K562 (cell line): ENCODE measurements around the gene MC1R. TPM values are rescaled to one million over a fixed set of nuclear protein-coding genes. Genes with fewer than 3 reads are reported as not detected.

Experiments used
- BRF1 ChIP-seq: IDR thresholded peaks from 3 replicates; pipeline ENCODE4 v1.6.1; 2011; ENCODE audit warnings: borderline replicate concordance, mild to moderate bottlenecking; ENCODE audit not compliant: insufficient read length; ENCODE audit errors: extremely low read depth
- ELK3 ChIP-seq: fragments of 450-650 bp; formaldehyde crosslinking; IDR thresholded peaks from 2 replicates; pipeline ENCODE4 v1.4.0; 2020; ENCODE audit warnings: mild to moderate bottlenecking
- HEY1 ChIP-seq: fragments of 250-450 bp; sonication (Bioruptor Pico); IDR thresholded peaks from 2 replicates; pipeline ENCODE4 v1.5.0; 2020; ENCODE audit warnings: mild to moderate bottlenecking, moderate library complexity, borderline replicate concordance
- HMGN3 ChIP-seq: IDR thresholded peaks from 2 replicates; pipeline ENCODE4 v1.6.1; 2011; ENCODE audit warnings: borderline replicate concordance, low read depth, mild to moderate bottlenecking, mixed read lengths, low read length; ENCODE audit not compliant: insufficient read length; ENCODE audit errors: extremely low read depth
- ILK ChIP-seq: fragments of 450-650 bp; IDR thresholded peaks from 2 replicates; pipeline ENCODE4 v1.6.1; 2016; ENCODE audit warnings: missing genetic modification characterization, low read depth, mild to moderate bottlenecking, missing compliant biosample characterization, moderate library complexity, borderline replicate concordance
- JUN ChIP-seq, 2 experiments: sonication (generic) in 1 of 2; formaldehyde crosslinking in 1 of 2; IDR thresholded peaks; 2 replicates each; pipeline versions ENCODE4 v1.6.1 to v1.8.0; 2012 to 2022; ENCODE audit warnings: borderline replicate concordance in 2 of 2, mild to moderate bottlenecking in 2 of 2, improper control_type of control experiment in 1 of 2, low read depth in 1 of 2, low read length in 1 of 2, missing genetic modification reagents in 1 of 2
- KDM5B ChIP-seq: fragments of 200-600 bp; sonication (generic); IDR thresholded peaks from 2 replicates; pipeline ENCODE4 v1.6.1; 2012; ENCODE audit warnings: low read depth, mild to moderate bottlenecking, moderate library complexity, low read length, control low read depth, inconsistent platforms; ENCODE audit not compliant: insufficient replicate concordance
- NR0B1 ChIP-seq: fragments of 450-650 bp; IDR thresholded peaks from one replicate; pipeline ENCODE4 v1.6.1; 2018; ENCODE audit warnings: mild to moderate bottlenecking, moderate library complexity; ENCODE audit not compliant: partially characterized antibody
- PRPF4 ChIP-seq: fragments of 200-400 bp; formaldehyde crosslinking; IDR thresholded peaks from one replicate; pipeline ENCODE4 v1.6.1; 2017; ENCODE audit warnings: low read length, low read depth, mild to moderate bottlenecking; ENCODE audit not compliant: insufficient read depth, poor library complexity, severe bottlenecking
- SRF ChIP-seq, 2 experiments: fragments of 250-450, 450-650 bp in 1 of 2; sonication (Bioruptor Pico) in 1 of 2; sonication (generic) in 1 of 2; formaldehyde crosslinking; IDR thresholded peaks; 2 replicates each; pipeline versions ENCODE4 v1.5.0 to v1.5.1; 2020 to 2022; ENCODE audit warnings: mild to moderate bottlenecking in 1 of 2, missing genetic modification reagents in 1 of 2
- TOE1 ChIP-seq, 2 experiments: fragments of 450-650 bp in 1 of 2; sonication (generic) in 1 of 2; formaldehyde crosslinking in 1 of 2; IDR thresholded peaks; 2 replicates each; pipeline versions ENCODE4 v1.7.1 to v1.8.0; 2016 to 2022; ENCODE audit warnings: borderline replicate concordance in 2 of 2, mild to moderate bottlenecking in 2 of 2, antibody characterized with exemption in 1 of 2, inconsistent platforms in 1 of 2, low read depth in 1 of 2, missing genetic modification reagents in 1 of 2, moderate library complexity in 1 of 2
- ZFP1 ChIP-seq: fragments of 450-650 bp; formaldehyde crosslinking; IDR thresholded peaks from 2 replicates; pipeline ENCODE4 v1.4.0; 2020; ENCODE audit warnings: mild to moderate bottlenecking, mixed read lengths
- ZNF197 ChIP-seq: fragments of 200-800 bp; sonication (Bioruptor generic); IDR thresholded peaks from 2 replicates; pipeline ENCODE4 v1.6.1; 2016; ENCODE audit warnings: low read depth, missing genetic modification characterization, missing compliant biosample characterization
- ZNF274 ChIP-seq: IDR thresholded peaks from 2 replicates; pipeline ENCODE4 v1.6.1; 2011; ENCODE audit warnings: low read depth, mild to moderate bottlenecking, low read length, moderate library complexity, borderline replicate concordance
- ZNF707 ChIP-seq: fragments of 250-450 bp; sonication (Bioruptor Pico); conservative IDR thresholded peaks from 2 replicates; pipeline ENCODE4 v1.8.0; 2022; ENCODE audit warnings: inconsistent platforms, mild to moderate bottlenecking, moderate library complexity
- polyA plus RNA-seq, 8 experiments: library from polyadenylated mRNA; depleted of rRNA in 4 of 8; stranded (reverse) in 5 of 8; unstranded in 3 of 8; fragments of >200 nt; fragmentation: Nextera tagmentation in 2 of 8; fragmentation: Illumina TruSeq in 1 of 8; extraction: Ambion mirVana in 2 of 8; extraction: Trizol in 1 of 8; gene quantifications; 2 replicates each; pipeline versions ENCODE4 v1.2.1 to v1.2.3, GENCODE V29; 2011 to 2014; ENCODE audit warnings: inconsistent platforms in 1 of 8, missing spikeins in 1 of 8
- total RNA-seq, 7 experiments: library from RNA; depleted of rRNA in 6 of 7; stranded (reverse); fragments of >200 nt in 6 of 7; fragmentation: Illumina TruSeq in 2 of 7; extraction: Trizol in 2 of 7; gene quantifications; 2 replicates each; pipeline versions ENCODE4 v1.2.1 to v1.2.3, GENCODE V29; 2011 to 2021; ENCODE audit warnings: low replicate concordance in 1 of 7
- TF ChIP-seq, protein P1 (sequence below): fragments of 450-650 bp; IDR thresholded peaks from 2 replicates; pipeline ENCODE4 v1.6.1; 2016; ENCODE audit warnings: missing biosample characterization, missing genetic modification characterization
- TF ChIP-seq, protein P2 (sequence below): fragments of 450-650 bp; IDR thresholded peaks from 2 replicates; pipeline ENCODE4 v1.6.1; 2016; ENCODE audit warnings: antibody characterized with exemption
- TF ChIP-seq, protein P3 (sequence below): fragments of 250-450 bp; sonication (Bioruptor Pico); IDR thresholded peaks from 2 replicates; pipeline ENCODE4 v1.6.1; 2021; ENCODE audit warnings: mild to moderate bottlenecking

MC1R gene
- total and polyA plus RNA-seq, 9 of the 15 experiments (the other 6 are each of a cell fraction or from before 2014, with no cell fraction given), result 0.14 to 5.3 (median 2.5) TPM; not detected in 1

DNA sequence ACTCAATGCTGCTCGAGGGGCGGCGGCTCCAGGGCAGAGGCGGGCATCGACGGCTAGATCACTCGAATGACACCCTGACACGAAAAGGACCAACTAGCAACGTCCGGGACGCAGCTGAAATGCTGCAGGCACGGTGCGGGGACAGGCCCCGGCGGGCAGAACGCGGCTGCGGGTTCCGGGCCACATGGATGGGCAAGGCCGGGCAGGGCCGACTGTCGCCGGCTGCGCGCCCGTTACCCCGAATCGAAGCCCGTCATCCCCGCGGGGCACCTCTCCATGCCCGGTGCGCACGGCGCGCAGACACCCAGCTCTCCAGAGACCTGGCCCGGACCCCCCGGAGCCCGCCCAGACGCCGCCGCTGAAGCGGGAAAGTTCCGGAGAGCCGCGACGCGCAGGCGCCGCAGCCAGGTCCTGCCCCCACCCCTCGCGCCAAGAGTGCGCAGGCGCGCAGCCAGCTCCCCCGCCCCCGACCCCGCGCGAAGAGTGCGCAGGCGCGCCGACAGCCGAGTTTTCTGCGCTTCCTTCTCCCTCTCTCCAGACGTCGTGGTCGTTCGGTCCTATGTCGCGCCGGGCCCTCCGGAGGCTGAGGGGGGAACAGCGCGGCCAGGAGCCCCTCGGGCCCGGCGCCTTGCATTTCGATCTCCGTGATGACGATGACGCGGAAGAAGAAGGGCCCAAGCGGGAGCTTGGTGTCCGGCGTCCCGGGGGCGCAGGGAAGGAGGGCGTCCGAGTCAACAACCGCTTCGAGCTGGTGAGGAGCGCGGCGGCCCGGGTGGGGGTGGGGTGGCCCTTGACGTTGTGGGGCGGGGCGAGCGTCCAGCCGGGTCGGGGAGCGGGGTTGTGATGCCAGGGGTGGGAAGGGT, 45.3 kb upstream of the MC1R start, which contains the start of gene TCF25 (continued):
- no peak for TF ChIP-seq ZNF707 (CRISPR knock-in tag)
- TF ChIP-seq, protein P1, sequence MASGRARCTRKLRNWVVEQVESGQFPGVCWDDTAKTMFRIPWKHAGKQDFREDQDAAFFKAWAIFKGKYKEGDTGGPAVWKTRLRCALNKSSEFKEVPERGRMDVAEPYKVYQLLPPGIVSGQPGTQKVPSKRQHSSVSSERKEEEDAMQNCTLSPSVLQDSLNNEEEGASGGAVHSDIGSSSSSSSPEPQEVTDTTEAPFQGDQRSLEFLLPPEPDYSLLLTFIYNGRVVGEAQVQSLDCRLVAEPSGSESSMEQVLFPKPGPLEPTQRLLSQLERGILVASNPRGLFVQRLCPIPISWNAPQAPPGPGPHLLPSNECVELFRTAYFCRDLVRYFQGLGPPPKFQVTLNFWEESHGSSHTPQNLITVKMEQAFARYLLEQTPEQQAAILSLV, result no peak
- TF ChIP-seq HMGN3, result no peak
- no peak for TF ChIP-seq ZNF274
- TF ChIP-seq HEY1 (CRISPR knock-in tag), result no peak
- no peak for TF ChIP-seq ZFP1 (CRISPR knock-in tag)
- TF ChIP-seq JUN (IDR thresholded peaks at IDR 0.05; ENCODE audit: borderline replicate concordance, low read depth, low read length), result peak; percentile 38; the same call in 1 of the 2 replicates
- TF ChIP-seq JUN (CRISPR knock-in tag; IDR thresholded peaks at IDR 0.05; ENCODE audit: borderline replicate concordance), result no peak
- no peak for TF ChIP-seq NR0B1
- no peak for TF ChIP-seq SRF (CRISPR knock-in tag; IDR thresholded peaks at IDR 0.05)
- TF ChIP-seq ILK, result no peak
- TF ChIP-seq BRF1, result no peak
- TF ChIP-seq ELK3 (CRISPR knock-in tag), result no peak
- TF ChIP-seq, protein P2, sequence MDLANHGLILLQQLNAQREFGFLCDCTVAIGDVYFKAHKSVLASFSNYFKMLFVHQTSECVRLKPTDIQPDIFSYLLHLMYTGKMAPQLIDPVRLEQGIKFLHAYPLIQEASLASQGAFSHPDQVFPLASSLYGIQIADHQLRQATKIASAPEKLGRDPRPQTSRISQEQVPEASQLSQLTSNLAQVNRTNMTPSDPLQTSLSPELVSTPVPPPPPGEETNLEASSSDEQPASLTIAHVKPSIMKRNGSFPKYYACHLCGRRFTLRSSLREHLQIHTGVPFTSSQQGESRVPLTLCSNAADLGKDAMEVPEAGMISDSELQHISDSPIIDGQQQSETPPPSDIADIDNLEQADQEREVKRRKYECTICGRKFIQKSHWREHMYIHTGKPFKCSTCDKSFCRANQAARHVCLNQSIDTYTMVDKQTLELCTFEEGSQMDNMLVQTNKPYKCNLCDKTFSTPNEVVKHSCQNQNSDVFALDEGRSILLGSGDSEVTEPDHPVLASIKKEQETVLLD, result peak; percentile 55; the same call in 1 of the 2 replicates
- TF ChIP-seq KDM5B, result peak; percentile 70
- 0 out of 2 replicates have a peak, but pooled peaks have one; percentile 18 for TF ChIP-seq TOE1 (IDR thresholded peaks at IDR 0.05; ENCODE audit: borderline replicate concordance)
- no peak for TF ChIP-seq TOE1 (CRISPR knock-in tag; IDR thresholded peaks at IDR 0.05; ENCODE audit: borderline replicate concordance, low read depth)
- TF ChIP-seq, protein P3, sequence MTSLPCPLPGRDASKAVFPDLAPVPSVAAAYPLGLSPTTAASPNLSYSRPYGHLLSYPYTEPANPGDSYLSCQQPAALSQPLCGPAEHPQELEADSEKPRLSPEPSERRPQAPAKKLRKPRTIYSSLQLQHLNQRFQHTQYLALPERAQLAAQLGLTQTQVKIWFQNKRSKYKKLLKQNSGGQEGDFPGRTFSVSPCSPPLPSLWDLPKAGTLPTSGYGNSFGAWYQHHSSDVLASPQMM (CRISPR knock-in tag), result no peak
- peak; percentile 56 for TF ChIP-seq PRPF4
- 0 out of 2 replicates have a peak, but pooled peaks have one; percentile 52 for TF ChIP-seq ZNF197 (CRISPR knock-in tag)
